ENCODE results near the gene C19orf12.

Gene C19orf12

DNA sequence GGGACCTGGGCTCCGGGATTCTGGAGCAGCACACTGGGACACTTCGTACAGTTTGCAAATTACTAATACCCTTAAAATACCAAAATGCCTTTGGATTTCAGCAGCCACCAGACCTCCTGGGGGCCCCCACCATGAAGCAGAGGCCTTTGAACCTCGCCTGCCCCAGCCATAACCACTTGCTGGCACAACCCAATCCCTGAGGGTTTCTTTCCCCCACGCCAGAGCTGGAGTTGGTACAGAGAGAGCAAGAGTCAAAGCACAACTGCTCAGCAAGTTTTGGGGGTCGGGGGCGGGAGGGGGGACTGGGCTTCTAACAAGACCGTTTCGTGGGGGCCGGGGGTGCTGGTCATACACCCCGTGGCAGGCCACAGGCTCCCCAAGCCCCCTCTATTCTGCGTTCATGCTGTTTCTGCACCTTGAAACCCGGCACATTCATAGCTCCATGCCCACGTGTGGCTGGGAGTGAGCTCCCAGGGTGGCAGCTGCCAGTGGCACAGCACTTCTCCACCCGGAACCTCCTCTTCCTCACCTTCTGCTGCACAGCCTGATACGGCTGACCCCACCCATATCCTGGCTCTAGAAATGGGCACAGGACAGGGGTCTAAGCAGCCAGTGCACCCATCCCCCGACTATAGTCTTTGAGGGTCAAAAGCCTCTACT lies 32.7 kb downstream of the C19orf12 start:
- peaks cover 13% of the 10 kb centered on the region for H3K4me1 ChIP-seq (ENCODE audit: control insufficient read depth, insufficient read depth, low read length, unreplicated experiment)
- H2AFZ ChIP-seq (ENCODE audit: low read length, unreplicated experiment), result no peak overlapping the region
- H3K27me3 ChIP-seq (ENCODE audit: insufficient read depth, low read length), result no peaks in the 10 kb centered on the region
- no peak overlapping the region for H3K27ac ChIP-seq (ENCODE audit: low read depth, low read length)
- H3K36me3 ChIP-seq (ENCODE audit: insufficient read depth, low read length), result no peaks in the 10 kb centered on the region
- no peaks in the 10 kb centered on the region for H3K79me2 ChIP-seq (ENCODE audit: control insufficient read depth, insufficient read depth, low read length, unreplicated experiment)
- no peak overlapping the region for H3K4me3 ChIP-seq (ENCODE audit: low read depth, low read length)

DNA sequence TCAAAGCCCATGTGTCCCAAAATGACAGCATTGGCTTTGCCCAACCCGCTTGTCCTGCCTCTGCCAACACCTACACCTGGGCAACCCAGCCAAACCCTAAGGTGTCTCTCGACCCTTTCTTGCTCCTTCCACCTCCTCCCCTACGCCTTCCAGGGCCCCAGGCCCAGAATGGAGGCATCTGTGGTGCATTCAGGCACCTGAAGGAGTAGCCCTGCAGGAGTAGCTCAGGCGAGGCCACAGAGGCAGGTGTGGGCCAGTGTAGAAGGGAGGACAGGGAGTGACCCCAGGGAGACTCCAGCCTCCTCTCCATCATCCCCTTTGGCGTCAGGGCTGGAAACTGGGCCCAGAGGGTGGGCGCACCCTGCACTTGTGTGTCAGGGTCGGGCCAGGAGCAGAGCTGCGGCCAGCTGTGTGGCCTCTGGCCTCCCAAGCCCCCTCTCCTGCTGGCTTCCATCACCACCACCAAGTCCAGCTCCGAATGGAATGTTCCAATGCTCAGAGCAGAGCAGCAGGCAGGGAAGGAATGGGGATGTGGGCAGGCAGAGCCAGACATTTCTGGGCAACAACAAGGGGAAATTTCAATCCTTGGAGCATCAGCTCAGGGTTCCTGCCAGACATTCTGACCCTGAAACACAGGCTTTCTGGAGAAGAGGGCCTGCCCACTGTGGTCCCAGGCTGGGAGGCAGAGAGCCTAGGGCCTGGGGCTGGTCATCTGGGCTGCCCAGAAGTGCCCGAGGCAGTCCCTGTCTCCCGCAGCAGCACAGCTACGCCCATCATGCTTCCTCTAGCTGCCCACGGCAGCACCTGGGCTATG lies 33.4 kb downstream of the C19orf12 start:
- no peak overlapping the region for H2AFZ ChIP-seq (ENCODE audit: low read length, unreplicated experiment)
- H3K4me3 ChIP-seq (ENCODE audit: low read depth, low read length), result no peak overlapping the region
- no peaks in the 10 kb centered on the region for H3K36me3 ChIP-seq (ENCODE audit: insufficient read depth, low read length)
- H3K27me3 ChIP-seq (ENCODE audit: insufficient read depth, low read length), result no peaks in the 10 kb centered on the region
- H3K27ac ChIP-seq (ENCODE audit: low read depth, low read length), result no peak overlapping the region
- peaks cover 13% of the 10 kb centered on the region for H3K4me1 ChIP-seq (ENCODE audit: control insufficient read depth, insufficient read depth, low read length, unreplicated experiment)
- no peaks in the 10 kb centered on the region for H3K79me2 ChIP-seq (ENCODE audit: control insufficient read depth, insufficient read depth, low read length, unreplicated experiment)

DNA sequence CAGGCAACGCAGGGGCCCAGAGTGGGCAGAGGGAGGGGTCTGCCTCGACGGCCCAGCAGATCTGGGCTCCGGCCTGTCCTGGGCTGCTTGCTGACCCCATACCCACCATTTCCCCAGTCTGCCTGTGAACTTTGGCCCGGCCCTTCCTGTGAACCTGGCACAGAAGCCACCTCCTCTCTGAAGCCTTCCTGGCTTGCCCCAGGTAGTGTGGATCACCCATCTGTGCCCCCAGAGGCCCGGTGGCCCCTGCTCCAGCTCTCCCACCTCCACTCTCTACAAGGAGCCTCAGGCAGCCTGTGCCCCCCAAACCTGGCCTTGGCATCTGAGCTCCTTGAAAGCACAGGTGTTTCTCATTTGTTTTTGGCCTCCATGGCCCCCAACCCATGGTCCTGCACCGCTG lies 34.1 kb downstream of the C19orf12 start:
- H3K4me1 ChIP-seq (ENCODE audit: control insufficient read depth, insufficient read depth, low read length, unreplicated experiment), result peaks cover 8% of the 10 kb centered on the region
- H3K36me3 ChIP-seq (ENCODE audit: insufficient read depth, low read length), result no peaks in the 10 kb centered on the region
- H3K4me3 ChIP-seq (ENCODE audit: low read depth, low read length), result no peak overlapping the region
- H2AFZ ChIP-seq (ENCODE audit: low read length, unreplicated experiment), result no peak overlapping the region
- H3K27ac ChIP-seq (ENCODE audit: low read depth, low read length), result no peak overlapping the region
- H3K27me3 ChIP-seq (ENCODE audit: insufficient read depth, low read length), result no peaks in the 10 kb centered on the region
- H3K79me2 ChIP-seq (ENCODE audit: control insufficient read depth, insufficient read depth, low read length, unreplicated experiment), result no peaks in the 10 kb centered on the region

DNA sequence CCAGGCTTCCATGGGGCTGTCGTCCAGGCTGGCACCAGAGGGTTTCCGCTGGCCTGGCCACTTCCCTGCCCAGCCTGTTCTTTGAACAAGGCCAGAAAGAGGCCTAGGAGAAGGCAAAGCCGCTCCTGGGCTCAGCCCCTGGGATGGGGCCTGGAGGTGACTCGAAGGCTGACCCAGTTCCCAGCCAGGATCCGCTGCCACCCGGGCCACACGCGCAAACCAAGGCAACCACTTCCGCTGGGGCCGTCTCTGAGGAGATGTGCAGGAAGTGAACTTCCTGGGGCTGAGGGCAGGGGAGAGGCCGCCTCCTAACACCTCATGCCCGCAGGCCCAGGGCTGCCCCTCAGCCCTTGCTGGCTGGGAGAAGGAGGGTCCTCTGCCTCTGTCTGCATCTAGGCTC lies 34.6 kb downstream of the C19orf12 start:
- H3K4me3 ChIP-seq (ENCODE audit: low read depth, low read length), result no peak overlapping the region
- H2AFZ ChIP-seq (ENCODE audit: low read length, unreplicated experiment), result no peak overlapping the region
- H3K79me2 ChIP-seq (ENCODE audit: control insufficient read depth, insufficient read depth, low read length, unreplicated experiment), result no peaks in the 10 kb centered on the region
- no peak overlapping the region for H3K27ac ChIP-seq (ENCODE audit: low read depth, low read length)
- no peaks in the 10 kb centered on the region for H3K27me3 ChIP-seq (ENCODE audit: insufficient read depth, low read length)
- H3K4me1 ChIP-seq (ENCODE audit: control insufficient read depth, insufficient read depth, low read length, unreplicated experiment), result peaks cover 7% of the 10 kb centered on the region
- no peaks in the 10 kb centered on the region for H3K36me3 ChIP-seq (ENCODE audit: insufficient read depth, low read length)

DNA sequence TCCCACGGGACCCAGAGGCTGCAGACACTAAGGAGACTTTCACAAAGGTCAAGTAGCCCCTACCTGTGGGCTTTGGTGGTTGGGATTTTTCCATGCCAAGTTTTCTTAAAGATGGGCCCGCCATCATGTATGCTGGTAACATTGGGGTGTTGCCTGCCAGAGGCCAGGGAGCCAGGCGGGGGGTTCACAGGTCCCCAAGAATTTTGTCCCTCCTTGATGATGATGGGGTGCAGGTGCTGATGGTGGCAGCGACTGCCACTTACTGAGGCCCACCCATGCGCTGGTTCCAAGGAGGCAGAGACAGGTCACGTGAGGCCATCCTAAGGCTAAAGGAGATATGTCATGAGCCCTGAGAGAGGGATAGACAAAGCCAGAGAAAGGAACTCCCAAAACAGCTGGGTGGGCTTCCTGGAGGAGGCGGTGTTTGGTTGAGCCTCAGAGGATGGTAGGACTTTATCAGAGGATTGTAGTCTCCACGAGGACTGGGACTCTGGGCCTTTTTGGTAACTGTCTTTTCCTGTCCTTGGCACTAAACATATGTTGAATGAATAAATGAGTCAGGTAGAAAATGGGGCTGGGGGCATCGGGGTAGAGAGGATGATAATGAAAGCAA lies 35.4 kb downstream of the C19orf12 start:
- Histone ChIP-seq H3K4me1 (ENCODE audit: control insufficient read depth, insufficient read depth, low read length, unreplicated experiment) (peaks cover 3% of the 10 kb centered on the region), H3K4me3 (ENCODE audit: low read depth, low read length) (no peak overlapping the region), H2AFZ (ENCODE audit: low read length, unreplicated experiment) (no peak overlapping the region), H3K27me3 (ENCODE audit: insufficient read depth, low read length) (no peaks in the 10 kb centered on the region), H3K79me2 (ENCODE audit: control insufficient read depth, insufficient read depth, low read length, unreplicated experiment) (no peaks in the 10 kb centered on the region), H3K36me3 (ENCODE audit: insufficient read depth, low read length) (no peaks in the 10 kb centered on the region), H3K27ac (ENCODE audit: low read depth, low read length) (no peak overlapping the region)

DNA sequence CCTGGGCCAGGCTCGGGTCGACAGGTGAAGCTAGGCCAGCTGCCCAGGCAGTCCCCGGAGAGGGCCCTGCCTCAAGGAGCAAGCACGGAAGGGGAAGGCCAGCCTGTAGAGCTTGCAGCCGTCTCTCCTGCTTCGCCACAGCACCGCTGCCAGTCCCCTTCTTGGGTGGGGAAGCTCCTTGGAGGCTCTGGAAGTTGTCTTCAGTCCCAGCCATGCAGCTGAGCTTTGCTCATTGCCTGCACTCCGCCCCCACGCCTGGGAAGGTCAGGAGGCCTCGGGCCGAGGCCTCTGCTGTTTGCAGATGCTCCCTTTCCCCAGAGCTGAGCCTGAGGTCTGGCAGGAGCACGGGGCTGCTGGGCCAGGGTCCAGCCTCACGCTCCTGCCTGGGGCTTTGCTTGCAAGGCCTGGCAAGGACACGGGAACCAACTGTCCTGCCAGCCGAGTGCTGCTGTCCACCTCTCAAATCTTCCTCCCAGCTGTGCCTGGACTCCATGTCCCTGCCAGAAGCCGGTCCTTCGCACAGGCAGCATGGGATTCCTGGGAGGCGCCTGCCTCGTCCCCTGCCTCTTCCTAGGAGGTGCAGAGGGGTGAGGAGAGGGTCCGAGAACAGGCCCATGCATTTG lies 36.5 kb downstream of the C19orf12 start:
- Histone ChIP-seq H3K4me3 (ENCODE audit: low read depth, low read length) (no peak overlapping the region), H3K36me3 (ENCODE audit: insufficient read depth, low read length) (no peaks in the 10 kb centered on the region), H2AFZ (ENCODE audit: low read length, unreplicated experiment) (no peak overlapping the region), H3K27ac (ENCODE audit: low read depth, low read length) (no peak overlapping the region), H3K27me3 (ENCODE audit: insufficient read depth, low read length) (no peaks in the 10 kb centered on the region), H3K79me2 (ENCODE audit: control insufficient read depth, insufficient read depth, low read length, unreplicated experiment) (no peaks in the 10 kb centered on the region), H3K4me1 (ENCODE audit: control insufficient read depth, insufficient read depth, low read length, unreplicated experiment) (peaks cover 3% of the 10 kb centered on the region)

DNA sequence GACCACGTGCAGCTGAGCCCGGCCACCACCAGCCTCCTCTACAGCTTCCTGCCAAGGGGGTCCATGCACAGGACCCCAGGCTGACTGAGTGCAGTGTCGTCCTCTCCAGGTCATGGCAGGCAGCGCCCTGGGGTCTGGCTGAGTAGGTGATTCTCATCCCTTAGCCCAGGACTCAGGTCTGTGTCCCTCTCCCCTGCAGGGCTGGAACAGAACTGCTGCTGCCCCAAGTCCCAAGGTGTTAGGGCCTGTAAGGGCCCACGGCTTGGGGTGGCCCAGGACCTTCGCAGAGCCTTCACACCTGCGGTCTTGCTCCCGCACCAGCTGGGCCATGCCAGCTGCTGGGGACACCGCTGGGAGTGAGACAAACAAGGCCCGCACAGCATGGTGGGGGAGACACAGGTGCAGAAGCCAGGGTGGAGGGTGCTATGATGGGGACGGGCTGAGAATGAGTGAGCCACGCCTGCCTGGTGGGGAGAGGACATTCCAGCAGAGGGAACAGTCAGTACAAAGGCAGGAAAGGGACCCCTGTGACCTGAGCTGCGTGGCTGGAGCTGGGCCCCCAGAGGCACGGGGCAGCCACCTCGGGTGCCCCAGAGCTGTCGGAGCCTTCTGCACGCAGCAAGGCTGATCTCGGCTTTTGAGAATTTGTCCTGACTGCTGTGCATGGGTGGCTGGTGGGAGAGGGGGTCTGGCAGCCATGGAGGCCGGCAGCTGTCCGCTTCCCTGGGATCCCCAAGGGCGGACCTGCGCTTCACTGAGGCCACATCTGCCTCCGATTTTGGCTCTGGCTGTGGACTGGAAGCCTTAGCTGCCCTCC lies 37.9 kb downstream of the C19orf12 start:
- Histone ChIP-seq H3K27me3 (ENCODE audit: insufficient read depth, low read length) (no peaks in the 10 kb centered on the region), H3K4me1 (ENCODE audit: control insufficient read depth, insufficient read depth, low read length, unreplicated experiment) (no peaks in the 10 kb centered on the region), H3K79me2 (ENCODE audit: control insufficient read depth, insufficient read depth, low read length, unreplicated experiment) (peaks cover 3% of the 10 kb centered on the region), H2AFZ (ENCODE audit: low read length, unreplicated experiment) (no peak overlapping the region), H3K4me3 (ENCODE audit: low read depth, low read length) (no peak overlapping the region), H3K27ac (ENCODE audit: low read depth, low read length) (no peak overlapping the region), H3K36me3 (ENCODE audit: insufficient read depth, low read length) (no peaks in the 10 kb centered on the region)

DNA sequence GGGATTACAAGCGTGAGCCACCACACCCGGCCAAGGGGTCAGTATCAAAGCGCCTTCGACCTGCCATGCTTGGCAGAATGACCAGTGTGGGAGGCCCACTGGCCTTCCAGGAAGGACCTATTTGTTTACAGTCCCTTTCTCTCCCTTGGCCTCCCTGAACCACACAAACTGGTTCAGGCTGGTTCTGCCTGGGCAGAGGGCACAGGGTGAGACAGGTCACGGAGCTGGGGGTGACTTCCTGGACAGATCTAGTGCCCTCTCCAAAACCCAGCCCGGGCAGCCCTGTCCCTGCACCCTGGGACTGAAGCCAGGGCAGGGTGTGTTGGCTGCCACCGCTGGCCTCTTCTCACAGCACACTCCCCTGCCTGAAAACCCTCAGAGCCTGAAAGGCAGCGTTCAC lies 38.5 kb downstream of the C19orf12 start:
- Histone ChIP-seq H3K36me3 (ENCODE audit: insufficient read depth, low read length) (no peaks in the 10 kb centered on the region), H3K4me1 (ENCODE audit: control insufficient read depth, insufficient read depth, low read length, unreplicated experiment) (peaks cover 5% of the 10 kb centered on the region), H2AFZ (ENCODE audit: low read length, unreplicated experiment) (no peak overlapping the region), H3K27me3 (ENCODE audit: insufficient read depth, low read length) (no peaks in the 10 kb centered on the region), H3K27ac (ENCODE audit: low read depth, low read length) (no peak overlapping the region), H3K79me2 (ENCODE audit: control insufficient read depth, insufficient read depth, low read length, unreplicated experiment) (peaks cover 3% of the 10 kb centered on the region), H3K4me3 (ENCODE audit: low read depth, low read length) (no peak overlapping the region)

DNA sequence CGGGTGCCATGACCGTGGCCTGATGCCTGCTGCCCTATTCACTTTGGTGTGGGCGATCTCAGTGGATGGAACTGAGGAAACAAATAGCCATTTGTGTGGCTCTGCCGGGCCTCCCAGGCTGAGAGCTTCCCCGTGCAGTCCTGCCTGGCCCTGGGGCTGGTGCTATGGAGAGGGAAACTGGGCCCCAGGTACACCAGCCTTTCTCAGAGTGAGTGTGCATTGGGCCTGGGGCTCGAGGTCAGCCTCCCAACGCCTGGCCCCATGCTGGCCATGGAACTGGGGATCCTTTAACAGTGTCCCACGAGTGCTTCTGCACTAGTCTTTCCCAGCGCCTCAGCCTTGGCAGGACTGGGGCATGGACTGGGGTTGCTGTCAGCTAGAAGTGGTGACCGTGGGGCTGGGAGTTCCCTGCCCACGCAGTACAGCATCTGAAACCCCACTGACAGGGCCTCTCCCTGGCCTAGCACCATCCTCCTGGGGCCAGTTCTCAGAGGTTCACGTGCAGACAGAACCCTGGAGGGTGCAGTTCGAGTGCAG lies 39.3 kb downstream of the C19orf12 start:
- H3K27me3 ChIP-seq (ENCODE audit: insufficient read depth, low read length), result no peaks in the 10 kb centered on the region
- peaks cover 9% of the 10 kb centered on the region for H3K4me1 ChIP-seq (ENCODE audit: control insufficient read depth, insufficient read depth, low read length, unreplicated experiment)
- no peaks in the 10 kb centered on the region for H3K36me3 ChIP-seq (ENCODE audit: insufficient read depth, low read length)
- no peak overlapping the region for H3K4me3 ChIP-seq (ENCODE audit: low read depth, low read length)
- H3K79me2 ChIP-seq (ENCODE audit: control insufficient read depth, insufficient read depth, low read length, unreplicated experiment), result peaks cover 3% of the 10 kb centered on the region
- no peak overlapping the region for H3K27ac ChIP-seq (ENCODE audit: low read depth, low read length)
- H2AFZ ChIP-seq (ENCODE audit: low read length, unreplicated experiment), result no peak overlapping the region

DNA sequence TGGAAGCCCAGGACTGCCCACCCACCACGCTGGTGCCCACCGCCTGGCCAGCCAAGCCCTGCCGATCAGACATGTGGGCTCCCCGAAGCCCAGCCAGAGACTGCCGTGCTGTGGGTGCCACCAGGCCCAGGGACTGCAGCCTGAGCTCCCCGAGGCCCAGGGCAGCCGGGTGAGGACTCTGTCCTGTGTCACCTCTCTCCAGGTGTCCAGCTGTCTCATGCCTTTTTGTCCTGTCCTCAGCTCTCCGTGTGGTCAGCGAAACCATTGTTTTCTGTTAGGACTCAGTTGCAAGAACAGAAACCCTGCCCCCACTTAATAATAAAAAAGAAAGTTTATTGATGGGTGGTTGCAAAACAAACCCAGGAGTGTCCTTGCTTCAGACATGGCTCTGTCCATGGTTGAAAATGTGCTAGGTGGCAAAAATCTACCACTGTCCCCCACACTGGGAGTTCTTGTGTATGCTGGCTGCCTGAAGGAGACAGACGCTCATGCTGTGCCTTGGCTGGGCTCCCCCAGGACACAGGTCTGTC lies 39.9 kb downstream of the C19orf12 start:
- Histone ChIP-seq H3K36me3 (ENCODE audit: insufficient read depth, low read length) (no peaks in the 10 kb centered on the region), H3K79me2 (ENCODE audit: control insufficient read depth, insufficient read depth, low read length, unreplicated experiment) (peaks cover 3% of the 10 kb centered on the region), H3K4me1 (ENCODE audit: control insufficient read depth, insufficient read depth, low read length, unreplicated experiment) (peaks cover 9% of the 10 kb centered on the region), H3K27ac (ENCODE audit: low read depth, low read length) (no peak overlapping the region), H3K27me3 (ENCODE audit: insufficient read depth, low read length) (no peaks in the 10 kb centered on the region), H2AFZ (ENCODE audit: low read length, unreplicated experiment) (no peak overlapping the region), H3K4me3 (ENCODE audit: low read depth, low read length) (no peak overlapping the region)
